MM.1S (cell line): ENCODE measurements around the gene MAGI1.

ENCODE experiments used
- CTCF ChIP-seq: fragments of 300-600 bp; sonication (generic); IDR thresholded peaks from 2 replicates; pipeline ENCODE4 v1.5.1; 2016; ENCODE audit warnings: antibody characterized with exemption, low read length, mixed read lengths
- EZH2 ChIP-seq: fragments of 300-600 bp; sonication (generic); optimal IDR thresholded peaks from 2 replicates; pipeline ENCODE3; 2017; ENCODE audit warnings: low read depth, mild to moderate bottlenecking, antibody characterized with exemption, low read length, mixed read lengths
- EZH2phosphoT487 ChIP-seq: fragments of 300-600 bp; sonication (generic); IDR thresholded peaks from 2 replicates; pipeline ENCODE4 v1.6.1; 2018; ENCODE audit warnings: antibody characterized with exemption, low read length

GRCh38 chr3:65350801-65351476 lies 687.8 kb downstream of the MAGI1 start:
- TF ChIP-seq CTCF, result no peak
- no peak for TF ChIP-seq EZH2
- TF ChIP-seq EZH2phosphoT487, result no peak
